LNCaP clone FGC (cell line): ENCODE data around the gene AQP12B.

ENCODE experiments used
- DNase-seq: peaks from one replicate; pipeline ENCODE4 v3.0.0-alpha.2; 2011; ENCODE audit warnings: low read depth
- H3K4me3 ChIP-seq: 2 replicates; pipeline ENCODE4 v1.5.1; 2011; ENCODE audit warnings: mild to moderate bottlenecking, low read depth, low read length, control low read depth
- TF ChIP-seq, protein P1 (sequence below): IDR thresholded peaks from 2 replicates; pipeline ENCODE4 v1.5.1; 2012; ENCODE audit warnings: mild to moderate bottlenecking; ENCODE audit not compliant: control insufficient read depth, insufficient read depth; ENCODE audit errors: extremely low read depth

The AQP12B gene

DNA sequence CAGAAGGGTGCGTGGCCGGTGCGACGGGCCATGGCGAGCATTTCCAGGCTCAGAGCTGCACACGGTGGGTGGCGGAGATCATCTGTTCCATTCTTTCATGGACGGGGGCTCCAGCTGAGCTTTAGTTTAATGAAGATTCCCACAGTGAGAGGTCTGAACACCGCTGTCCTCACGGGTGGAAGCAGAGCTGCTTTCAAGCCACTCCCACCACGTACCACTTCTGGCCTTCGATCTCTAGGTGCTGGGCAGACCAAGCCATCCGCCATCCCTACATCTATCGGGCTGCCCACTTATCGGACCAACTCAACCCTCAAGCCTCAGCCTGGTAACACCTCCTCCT lies 38.9 kb downstream of the AQP12B start:
- DNase-seq: no peak
- TF ChIP-seq, protein P1, sequence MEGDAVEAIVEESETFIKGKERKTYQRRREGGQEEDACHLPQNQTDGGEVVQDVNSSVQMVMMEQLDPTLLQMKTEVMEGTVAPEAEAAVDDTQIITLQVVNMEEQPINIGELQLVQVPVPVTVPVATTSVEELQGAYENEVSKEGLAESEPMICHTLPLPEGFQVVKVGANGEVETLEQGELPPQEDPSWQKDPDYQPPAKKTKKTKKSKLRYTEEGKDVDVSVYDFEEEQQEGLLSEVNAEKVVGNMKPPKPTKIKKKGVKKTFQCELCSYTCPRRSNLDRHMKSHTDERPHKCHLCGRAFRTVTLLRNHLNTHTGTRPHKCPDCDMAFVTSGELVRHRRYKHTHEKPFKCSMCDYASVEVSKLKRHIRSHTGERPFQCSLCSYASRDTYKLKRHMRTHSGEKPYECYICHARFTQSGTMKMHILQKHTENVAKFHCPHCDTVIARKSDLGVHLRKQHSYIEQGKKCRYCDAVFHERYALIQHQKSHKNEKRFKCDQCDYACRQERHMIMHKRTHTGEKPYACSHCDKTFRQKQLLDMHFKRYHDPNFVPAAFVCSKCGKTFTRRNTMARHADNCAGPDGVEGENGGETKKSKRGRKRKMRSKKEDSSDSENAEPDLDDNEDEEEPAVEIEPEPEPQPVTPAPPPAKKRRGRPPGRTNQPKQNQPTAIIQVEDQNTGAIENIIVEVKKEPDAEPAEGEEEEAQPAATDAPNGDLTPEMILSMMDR: no peak
- H3K4me3 ChIP-seq: no peak overlapping the region

DNA sequence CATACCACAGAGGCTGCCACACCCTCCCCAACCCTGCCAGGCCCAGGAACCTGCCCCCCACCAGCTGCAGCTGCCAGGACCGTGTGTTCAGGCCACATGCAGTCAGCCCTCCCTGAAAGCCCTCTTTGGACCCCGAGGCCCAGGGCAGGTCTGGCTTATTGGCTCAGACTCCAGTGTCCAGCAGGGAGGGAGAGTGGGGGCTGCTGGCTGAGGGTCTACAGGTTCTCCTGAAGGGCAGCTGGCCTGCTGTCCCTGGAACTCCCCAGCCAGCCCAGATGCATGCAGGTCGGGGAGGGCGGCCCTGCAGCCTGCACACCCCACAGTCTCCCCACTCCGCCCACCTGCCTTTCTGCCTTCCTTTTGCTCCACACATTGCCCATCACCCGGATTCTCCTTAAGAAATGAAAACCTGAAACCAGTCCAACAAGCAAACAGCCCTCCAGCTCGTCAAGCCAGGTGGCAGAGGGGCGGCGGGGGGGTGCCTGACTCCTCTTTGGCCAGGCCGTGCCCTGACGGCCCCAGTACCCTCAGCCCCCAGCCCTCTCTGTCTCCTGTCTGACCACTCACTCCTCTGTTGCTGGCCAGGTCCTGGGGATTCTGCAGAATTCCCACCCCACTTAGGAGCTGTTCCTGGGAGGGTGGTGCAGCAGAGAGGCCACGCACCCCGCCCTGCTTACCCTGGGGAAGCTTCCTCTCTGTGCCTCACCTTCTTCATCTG lies 39.4 kb downstream of the AQP12B start:
- H3K4me3 ChIP-seq: no peak overlapping the region
- DNase-seq: no peak
- TF ChIP-seq, protein P1: no peak

DNA sequence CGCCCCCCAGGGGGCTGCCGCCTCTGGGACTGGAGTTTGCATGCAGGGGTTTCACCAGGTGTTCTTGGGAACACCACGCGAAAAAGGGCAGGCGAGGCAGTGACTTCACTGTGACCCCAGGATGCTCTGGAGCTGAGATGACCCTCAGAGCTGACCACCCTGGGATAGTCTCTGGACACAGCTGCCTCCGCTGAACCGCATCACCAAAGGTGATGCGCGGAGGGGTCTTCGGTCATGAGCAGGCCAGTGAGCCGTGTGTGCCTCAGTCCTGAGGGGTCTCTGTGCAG lies 39.9 kb downstream of the AQP12B start:
- DNase-seq: no peak
- TF ChIP-seq, protein P1: no peak
- no peak overlapping the region for H3K4me3 ChIP-seq

DNA sequence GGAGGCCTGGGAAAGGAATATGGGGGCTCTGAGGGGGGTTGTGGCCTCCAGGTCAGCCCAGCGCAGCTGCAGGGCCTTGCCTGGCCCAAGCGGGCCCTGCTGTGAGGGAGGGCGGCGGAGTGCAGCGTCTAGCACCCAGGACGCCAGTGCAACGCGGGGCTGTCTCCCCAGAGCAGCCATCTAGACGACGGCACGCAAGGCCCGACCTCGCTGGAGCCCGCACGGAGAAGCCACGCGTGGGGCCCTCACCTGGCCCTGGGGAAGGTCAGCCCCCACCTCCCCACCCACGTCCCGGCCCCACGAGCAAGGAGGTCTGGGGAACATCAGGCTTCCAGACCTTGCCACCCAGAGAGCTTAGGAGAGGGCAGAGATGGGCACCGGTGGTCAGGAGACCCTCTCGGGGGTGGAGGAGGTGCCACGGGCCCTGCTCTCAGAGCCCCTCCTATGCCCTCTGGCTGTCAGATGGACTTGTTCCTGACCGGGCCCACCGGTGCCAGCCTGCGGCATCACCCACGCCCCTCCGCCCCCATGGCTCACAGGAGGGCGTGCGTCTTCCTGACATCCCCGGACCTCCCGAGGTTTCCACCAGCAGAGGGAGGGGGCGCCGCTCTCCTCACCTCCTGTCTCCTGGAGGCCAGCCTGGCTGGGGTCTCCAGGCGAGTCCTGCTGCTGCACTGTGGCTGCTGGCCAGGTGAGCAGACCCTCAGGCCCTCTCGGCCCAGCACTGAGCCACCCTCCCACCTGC lies 40.5 kb downstream of the AQP12B start:
- H3K4me3 ChIP-seq: no peak overlapping the region
- DNase-seq: no peak
- TF ChIP-seq, protein P1: no peak

- no peak overlapping the region for H3K4me3 ChIP-seq
- no peak for DNase-seq
- TF ChIP-seq, protein P1: peak; percentile 91
Observed at GRCh38 chr2:240640939-240641338, 41.7 kb downstream of the AQP12B start.

DNA sequence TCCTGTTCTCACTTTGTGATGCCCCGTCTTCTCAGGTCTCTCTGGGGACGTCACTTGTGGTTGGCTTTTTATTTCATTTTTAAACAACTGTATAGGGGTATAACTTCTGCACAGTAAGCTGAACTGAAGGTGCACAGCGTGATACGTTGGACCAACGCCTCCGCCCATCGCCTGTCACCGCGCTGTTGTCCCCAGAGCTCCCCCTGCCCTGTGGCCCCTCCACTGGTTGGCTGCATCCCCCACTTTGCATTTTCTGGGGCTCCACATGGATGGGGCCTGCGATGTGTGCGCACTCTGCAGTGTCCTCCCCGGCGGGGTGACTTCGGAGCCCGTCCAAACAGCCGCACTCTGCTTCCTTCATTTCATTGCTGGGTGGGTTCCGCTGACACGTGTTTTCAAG lies 43.1 kb downstream of the AQP12B start:
- TF ChIP-seq, protein P1: no peak

More for the DNA sequence above, 43.1 kb downstream of the AQP12B start:
- no peak for DNase-seq
- H3K4me3 ChIP-seq: no peak overlapping the region
